Renal pelvis (tissue), 4 donors: ENCODE measurements around the gene AKAP7. TPM values are rescaled to one million over a fixed set of nuclear protein-coding genes. Genes with fewer than 3 reads are reported as not detected.
A peak's percentile ranks its signal among the peaks of the same experiment; 100 is the strongest.
"Not testable (repeated sequence)": the region's sequence is repeated elsewhere in the genome, so short reads cannot be mapped to it uniquely, and the experiment has no call there.

ENCODE experiments used
- DNase-seq: peaks from one replicate; pipeline ENCODE4 v3.0.0-alpha.2; 2013
- polyA plus RNA-seq, 3 donors: library from polyadenylated mRNA; unstranded; fragments of 120-200 nt; gene quantifications; one replicate each; pipeline ENCODE4 v1.2.1, GENCODE V29; 2013; ENCODE audit not compliant: insufficient read length in 3 of 3

Gene AKAP7
- polyA plus RNA-seq, 3 donors, result 11.8 to 13.7 (median 12.1) TPM

DNA sequence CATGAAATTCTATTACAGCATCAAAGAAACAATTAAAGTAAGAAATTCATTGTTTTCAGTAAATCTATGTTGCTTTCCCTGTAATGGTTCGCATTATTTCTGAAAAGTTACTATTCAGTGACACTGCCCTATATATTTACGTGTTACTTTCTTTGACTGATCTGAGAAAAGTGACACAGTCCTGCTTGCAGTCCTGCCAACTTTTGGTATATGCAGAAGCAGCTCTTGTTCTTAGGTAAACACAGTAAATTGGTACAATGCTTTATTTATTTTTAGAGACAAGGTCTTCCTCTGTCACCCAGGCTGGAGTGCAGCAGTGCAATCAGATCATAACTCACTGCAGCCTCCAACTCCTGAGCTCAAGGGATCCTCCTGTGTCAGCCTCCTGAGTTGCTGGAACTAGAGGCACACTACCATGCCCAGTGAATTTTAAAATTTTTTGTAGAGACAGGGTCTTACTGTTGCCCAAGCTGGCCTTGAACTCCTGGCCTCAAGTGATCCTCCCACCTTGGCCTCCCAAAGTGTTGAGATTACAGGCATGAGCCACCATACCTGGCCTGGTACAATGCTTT is 151.3 kb downstream of the AKAP7 start:
- DNase-seq, result no peak

DNA sequence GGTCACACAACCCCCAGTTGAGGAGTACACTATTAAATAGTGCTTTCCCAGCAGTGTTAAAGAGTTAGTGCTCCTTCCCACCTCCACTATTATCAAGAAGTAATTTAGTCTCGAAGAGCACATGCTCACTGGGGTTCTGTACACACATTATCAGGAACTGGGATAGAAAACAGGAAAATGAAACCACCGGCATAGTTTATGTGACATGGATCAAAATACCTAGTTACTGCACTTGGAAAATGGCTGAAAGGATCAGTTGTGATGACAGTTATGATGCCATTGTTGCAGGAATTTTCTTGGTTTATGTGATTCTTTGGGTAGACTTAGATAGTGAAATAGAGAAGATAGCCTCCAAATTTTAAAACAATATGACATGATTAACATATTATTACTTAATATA is 152.9 kb downstream of the AKAP7 start:
- no peak for DNase-seq

DNA sequence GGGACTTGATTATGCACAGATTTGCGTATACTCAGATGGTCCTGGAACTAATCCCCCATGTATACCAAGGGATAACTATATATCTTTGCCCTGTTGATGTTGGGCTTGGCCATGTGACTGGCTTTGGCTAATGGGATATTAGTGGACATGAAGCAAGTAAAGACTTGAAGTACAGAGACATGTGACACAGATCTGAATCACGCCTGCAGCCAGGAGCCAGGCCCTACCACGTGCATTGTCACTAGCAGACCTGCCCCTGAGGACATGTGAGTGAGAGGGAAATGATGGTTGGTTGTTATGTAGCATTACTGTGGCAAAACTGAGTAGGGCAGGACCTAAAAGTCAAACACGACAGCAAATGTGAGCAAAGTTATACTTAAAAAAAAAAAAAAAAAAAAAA is 155.7 kb downstream of the AKAP7 start:
- no peak for DNase-seq

DNA sequence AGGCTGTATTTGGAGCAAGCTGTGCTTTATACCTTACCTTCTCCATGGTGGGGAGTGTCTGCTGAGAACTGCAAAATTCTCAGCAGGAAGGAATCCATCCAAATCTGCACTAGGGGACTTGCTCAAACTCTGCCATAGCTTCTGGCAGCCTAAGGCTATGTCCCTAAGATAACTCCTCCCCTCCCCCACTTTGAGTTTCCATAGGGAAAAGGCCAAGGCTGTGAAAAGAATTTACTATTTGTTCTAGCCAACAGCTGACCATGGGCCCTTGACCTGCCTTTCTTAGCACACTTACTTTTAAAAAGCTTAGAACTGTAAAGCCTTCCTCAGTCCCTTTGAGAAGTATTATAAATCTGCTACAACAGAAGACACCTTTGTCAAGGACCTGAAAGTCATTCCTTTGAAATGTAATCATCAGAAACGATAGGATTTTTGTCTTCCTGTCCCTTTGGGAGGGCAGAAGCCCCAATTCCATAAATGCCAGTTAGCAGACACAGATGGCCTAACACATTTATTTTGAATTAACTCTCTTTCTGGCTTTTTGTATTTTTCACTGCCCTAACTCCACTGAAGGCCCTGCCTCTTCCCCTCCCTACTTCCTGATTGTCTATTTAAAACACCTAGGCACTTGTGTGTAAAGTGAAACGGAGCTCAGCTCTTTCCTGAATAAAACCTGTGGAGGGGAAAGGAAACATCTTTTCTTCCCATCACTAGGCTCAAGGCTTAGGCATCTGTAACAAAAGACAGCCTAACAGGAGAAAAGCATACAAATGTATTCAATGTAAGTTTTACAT is 157.1 kb downstream of the AKAP7 start:
- peak; percentile 11 for DNase-seq

DNA sequence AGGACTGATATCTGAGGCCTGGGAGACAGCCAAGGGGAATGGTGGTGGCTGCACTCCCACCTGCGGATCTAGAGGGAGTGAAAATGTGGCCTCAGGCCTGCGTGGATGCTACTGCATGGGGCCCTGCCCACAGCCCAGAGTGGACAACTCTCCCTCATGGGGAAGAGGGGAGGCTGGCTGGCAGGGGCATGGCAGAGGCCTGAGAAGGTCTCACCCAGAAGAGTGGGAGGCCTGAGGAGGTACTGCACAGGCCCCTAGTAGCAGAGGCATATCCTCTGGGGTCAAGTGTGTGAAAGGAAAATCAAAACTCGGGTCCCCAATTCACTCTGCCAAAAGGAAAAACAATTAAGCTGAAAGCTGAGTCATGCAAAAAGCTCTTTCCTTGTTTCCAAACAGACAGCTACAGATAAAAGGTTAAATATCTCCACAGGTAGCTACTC is 158.2 kb downstream of the AKAP7 start:
- no peak for DNase-seq

DNA sequence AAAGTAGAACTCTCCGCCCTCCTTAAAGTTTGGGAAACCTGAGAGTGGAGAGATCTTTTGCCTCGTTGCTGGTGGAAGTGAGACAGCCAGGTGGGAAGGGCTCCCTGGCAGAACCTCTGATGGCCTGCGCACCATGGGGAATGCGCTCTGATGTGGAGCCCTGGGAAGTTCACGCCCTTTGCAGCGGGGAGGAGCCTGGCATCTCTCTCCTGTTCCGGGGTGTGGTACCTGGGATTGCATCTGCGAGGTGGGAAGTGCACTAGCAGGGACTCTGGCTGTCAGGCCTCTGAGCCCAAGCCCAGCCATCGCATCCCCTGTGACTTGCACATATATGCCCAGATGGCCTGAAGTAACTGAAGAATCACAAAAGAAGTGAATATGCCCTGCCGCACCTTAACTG is 159.8 kb downstream of the AKAP7 start:
- DNase-seq, result no peak

DNA sequence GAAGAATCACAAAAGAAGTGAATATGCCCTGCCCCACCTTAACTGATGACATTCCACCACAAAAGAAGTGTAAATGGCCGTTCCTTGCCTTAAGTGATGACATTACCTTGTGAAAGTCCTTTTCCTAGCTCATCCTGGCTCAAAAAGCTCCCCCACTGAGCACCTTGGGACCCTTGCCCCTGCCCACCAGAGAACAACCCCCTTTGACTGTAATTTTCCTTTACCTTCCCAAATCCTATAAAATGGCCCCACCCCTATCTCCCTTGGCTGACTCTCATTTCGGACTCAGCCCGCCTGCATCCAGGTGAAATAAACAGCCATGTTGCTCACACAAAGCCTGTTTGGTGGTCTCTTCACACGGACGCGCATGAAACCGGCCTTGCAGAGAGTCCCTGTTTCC is 165.6 kb downstream of the AKAP7 start:
- not testable (repeated sequence) for DNase-seq

DNA sequence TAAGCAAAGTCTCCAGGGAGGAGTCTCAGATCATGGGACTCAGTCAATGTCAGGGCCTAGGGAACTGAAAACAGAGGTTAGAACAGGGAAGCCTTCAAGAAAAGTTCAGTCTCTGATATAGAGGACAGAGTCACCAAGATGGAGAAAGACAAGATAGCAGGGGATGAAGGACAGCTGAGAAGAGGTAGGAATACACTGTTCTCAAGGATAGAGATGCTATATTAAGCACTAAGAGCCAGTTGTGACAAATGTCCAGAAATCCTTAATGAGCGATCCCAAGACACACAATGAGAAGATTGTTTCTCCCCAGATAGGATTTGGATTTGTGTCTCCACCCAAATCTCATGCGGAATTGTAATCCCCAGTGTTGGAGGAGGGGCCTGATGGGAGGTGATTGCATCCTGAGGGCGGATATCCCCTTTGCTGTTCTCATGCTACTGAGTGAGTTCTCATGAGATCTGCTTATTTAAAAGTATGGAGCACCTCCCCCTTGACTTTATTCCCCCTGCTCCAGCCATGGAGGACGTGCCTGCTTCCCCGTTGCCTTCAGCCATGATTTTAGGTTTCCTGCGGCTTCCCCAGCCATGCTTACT is 168.2 kb downstream of the AKAP7 start:
- DNase-seq, result no peak

DNA sequence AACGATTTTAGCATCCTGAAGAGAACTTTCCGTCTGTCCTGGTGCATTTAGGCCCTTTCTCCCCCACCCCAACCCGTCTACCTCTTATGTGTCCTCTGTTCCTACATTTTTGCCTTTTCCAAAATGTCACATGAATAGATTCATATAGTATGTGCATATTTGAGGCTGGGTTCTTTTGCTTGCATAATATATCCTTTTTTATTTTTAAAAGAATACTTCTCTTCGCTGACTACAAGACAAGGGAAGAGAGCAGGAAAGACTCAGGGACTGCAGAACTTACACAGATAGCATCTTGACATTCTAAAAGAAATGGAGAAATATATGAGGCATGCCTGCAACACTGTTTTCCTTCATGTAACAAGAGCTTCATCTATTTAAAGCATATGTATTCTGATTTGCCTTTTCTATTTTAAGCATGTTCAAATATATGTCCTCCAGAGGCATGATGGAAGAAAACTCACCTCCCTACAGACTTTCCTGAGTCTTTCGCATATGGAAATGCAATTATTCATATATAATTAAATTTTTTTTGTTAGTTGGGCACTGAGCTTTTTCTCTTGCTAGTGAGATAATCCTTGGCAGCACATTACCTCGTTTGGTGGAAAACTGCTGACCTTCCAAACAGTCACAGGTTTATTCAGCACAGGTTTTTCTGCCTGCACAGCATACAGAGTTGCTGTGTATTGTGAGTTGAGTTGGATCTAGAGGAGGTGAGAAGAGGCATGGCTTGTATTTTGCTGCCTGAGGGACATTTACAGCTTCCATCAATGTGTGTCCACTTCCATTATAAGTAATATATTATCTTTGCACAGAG is 170.0 kb downstream of the AKAP7 start:
- no peak for DNase-seq

DNA sequence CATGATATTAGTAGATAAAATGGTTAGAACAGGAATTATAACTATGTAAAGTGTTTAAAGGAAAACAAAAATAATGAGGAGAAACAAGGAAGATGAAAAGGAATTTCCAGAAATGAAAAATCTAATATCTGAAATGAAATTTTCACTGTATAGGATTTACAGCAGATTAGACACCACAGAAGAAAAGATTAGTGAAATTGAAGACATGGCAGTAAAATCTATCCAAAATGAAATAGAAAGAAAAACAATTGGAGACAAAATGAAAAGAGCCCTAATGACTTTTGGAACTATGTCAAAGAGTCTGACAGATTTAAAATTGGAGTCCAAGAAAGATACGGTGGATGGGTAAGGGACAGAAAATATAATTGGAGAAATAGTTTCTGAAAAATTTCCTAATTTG is 174.2 kb downstream of the AKAP7 start:
- no peak for DNase-seq

DNA sequence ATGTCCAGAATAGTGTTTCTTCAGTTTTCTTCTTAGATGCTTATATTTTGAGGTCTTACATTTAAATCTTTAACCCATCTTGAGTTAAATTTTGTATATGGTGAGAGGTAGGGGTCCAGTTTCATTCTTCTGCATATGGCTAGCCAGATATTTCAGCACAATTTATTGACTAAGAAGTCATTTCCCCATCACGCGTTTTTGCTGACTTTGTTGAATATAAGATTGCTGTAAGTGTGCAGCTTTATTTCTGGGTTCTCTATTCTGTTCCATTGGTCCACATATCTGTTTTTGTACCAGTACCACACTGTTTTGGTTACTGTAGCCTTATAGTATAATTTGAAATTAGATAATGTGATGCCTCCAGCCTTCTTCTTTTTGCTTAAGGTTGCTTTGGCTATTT is 179.6 kb downstream of the AKAP7 start:
- no peak for DNase-seq

DNA sequence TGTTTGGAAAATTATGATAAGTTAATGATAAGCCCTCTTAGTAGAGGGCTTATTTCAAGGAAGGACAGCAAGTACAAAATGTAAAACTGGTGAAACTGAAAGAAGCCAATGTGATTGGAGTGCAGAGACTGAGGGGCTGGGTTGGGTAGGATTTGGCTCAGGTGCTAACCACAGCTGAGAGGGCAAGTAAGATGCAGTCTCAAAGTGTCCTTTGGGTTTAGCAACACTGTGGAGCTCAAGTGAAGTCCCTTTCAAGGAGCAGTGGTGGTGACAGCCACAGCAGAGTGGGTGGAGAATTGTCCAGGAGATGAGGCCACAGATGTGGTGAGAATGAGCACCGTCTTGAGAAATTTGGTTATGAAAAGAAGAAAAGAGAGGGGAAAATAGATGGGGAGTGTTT is 181.4 kb downstream of the AKAP7 start:
- DNase-seq, result no peak

DNA sequence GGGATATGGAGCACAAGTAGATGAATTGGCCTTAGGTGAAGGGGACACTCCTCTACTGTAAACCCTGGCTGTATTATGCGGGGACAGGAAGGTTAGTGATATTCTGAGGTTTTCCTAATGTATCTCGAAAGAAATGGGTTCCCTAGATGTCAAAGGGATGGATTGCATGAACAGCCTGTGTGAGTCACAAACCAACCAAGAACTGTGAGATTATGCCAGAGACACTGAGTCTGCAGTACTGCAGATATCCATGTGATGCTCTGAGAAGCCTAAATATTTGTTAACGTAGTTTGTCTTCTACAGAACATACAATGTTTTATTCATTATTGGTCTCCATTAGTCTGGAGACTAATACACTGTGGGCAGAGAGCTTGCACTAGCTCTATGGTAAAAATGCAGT is 182.2 kb downstream of the AKAP7 start:
- no peak for DNase-seq

DNA sequence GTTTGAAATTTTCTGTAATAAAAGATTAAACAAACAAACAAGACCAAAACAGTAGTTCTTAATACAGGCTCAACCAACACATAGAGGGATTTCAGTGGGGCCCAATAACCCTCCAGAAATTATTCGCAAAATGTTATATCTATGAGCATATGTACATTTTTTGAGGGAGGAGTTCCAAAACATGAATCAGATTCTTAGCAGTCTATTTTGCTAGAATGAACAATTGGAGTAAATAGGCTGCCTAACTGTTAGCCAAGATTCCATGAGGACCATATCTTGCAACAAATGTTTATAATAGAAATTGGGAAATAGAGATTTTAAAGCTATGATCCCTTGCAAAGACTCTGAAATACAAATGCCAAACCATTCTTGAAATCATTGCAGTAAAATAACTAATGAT is 186.3 kb downstream of the AKAP7 start:
- DNase-seq, result no peak

DNA sequence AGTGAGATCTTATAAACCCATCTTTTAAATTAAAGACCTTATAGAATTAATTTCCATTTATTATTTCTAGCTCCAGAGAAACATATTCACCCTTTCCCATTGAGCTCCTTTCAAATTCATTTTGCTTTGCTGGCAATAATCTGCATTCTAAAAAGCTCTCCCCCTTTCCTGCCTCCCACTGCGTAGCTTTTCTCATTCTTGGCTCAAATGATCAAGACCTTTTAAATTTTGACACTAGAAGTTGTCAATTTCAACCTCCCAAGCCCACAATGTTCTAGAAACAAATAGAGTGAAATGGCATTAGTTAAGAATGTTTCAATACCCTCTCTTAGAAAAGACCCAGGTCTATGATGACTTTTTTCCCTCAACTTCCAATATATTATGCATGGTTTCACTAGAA is 186.9 kb downstream of the AKAP7 start:
- no peak for DNase-seq

DNA sequence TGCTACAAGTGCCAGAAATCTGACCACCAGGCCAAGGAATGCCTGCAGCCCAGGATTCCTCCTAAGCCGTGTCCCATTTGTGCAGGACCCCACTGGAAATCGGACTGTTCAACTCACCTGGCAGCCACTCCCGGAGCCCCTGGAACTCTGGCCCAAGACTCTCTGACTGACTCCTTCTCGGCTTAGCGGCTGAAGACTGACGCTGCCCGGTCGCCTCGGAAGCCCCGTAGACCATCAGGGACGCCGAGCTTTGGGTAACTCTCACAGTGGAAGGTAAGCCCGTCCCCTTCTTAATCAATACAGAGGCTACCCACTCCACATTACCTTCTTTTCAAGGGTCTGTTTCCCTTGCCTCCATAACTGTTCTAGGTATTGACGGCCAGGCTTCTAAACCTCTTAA is 190.4 kb downstream of the AKAP7 start:
- not testable (repeated sequence) for DNase-seq

DNA sequence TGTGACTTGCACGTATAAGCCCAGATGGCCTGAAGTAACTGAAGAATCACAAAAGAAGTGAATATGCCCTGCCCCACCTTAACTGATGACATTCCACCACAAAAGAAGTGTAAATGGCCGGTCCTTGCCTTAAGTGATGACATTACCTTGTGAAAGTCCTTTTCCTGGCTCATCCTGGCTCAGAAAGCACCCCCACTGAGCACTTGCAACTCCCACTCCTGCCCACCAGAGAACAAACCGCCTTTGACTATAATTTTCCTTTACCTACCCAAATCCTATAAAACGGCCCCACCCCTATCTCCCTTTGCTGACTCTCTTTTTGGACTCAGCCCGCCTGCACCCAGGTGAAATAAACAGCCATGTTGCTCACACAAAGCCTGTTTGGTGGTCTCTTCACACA is 193.5 kb downstream of the AKAP7 start:
- not testable (repeated sequence) for DNase-seq

DNA sequence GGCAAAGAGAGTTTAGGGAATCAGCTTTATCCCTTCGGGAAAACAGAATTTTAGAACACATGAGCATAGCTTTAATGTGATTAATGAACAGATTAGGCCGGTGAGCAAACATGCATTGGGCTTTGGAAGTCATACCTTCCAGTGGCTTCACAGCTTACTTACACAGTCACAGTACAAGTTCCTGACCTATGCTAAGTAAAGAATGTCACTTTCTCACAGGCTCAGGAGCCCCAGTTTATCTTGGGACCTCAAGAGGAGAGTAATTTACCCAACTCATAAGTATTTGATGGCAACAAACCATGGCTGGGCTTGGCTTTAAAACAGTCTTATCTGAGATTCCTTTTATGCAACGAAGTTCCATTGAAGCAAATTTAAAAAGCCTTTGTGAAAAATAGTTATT is 195.9 kb downstream of the AKAP7 start:
- DNase-seq, result no peak

DNA sequence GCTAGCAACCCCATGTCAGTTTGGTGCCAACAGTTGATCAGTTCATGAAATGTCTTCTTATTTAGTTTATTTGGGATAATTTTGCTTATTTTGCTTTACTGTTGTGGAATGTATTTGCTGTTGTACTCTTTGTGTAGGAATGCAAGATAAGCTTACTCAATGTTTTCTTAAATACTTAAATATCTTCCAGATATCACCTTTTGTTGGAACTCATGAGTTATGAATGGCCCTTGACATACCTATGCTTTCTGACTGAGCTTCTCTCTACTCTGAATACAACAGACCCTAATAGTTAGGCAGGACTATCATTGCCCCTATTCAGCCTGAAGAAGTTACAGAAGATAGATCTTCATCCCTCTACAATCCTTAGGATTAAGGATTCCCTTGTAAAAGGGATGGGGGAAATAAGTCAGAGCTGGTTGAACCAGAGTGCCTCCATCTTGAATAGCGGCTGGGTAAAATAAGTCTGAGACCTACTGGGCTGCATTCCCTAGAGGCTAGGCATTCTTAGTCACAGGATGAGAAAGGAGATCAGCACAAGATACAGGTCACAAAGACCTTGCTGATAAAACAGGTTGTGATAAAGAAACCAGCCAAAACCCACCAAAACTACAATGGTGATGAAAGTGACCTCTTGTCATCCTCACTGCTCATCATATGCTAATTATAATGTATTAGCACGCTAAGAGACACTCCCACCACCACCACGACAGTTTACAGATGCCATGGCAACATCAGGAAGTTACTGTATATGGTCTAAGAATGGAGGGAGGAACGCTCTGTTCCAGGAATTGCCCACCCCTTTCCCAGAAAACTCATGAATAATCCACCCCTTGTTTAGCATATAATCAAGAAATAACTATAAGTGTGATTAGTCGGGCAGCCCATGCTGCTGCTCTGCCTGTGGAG is 196.9 kb downstream of the AKAP7 start:
- DNase-seq, result no peak
